Cardiac muscle cell (in vitro differentiated cells and primary cell): ENCODE results near the gene CEP55. TPM values are rescaled to one million over a fixed set of nuclear protein-coding genes. Genes with fewer than 3 reads are reported as not detected.
"Not testable (repeated sequence)": the region's sequence is repeated elsewhere in the genome, so short reads cannot be mapped to it uniquely, and the experiment has no call there.

Source experiments
- DNase-seq, 2 donors: peaks; one replicate each; pipeline versions ENCODE4 v3.0.0 to v3.0.0-alpha.2; 2010 to 2017; ENCODE audit warnings: low read depth in 1 of 2, low spot score in 1 of 2
- H3K27ac ChIP-seq: fragments of 200-600 bp; sonication (generic); 2 replicates; pipeline ENCODE4 v1.5.1; 2016
- H3K27me3 ChIP-seq: fragments of 200-600 bp; sonication (generic); 2 replicates; pipeline ENCODE4 v1.6.0; 2016; ENCODE audit warnings: control low read depth
- H3K36me3 ChIP-seq: fragments of 200-600 bp; sonication (generic); 2 replicates; pipeline ENCODE4 v1.5.1; 2016; ENCODE audit warnings: control low read depth
- H3K4me1 ChIP-seq: fragments of 200-600 bp; sonication (generic); 2 replicates; pipeline ENCODE4 v1.8.1; 2017; ENCODE audit warnings: low read depth, mild to moderate bottlenecking, mixed run types
- H3K4me3 ChIP-seq: fragments of 200-600 bp; sonication (generic); 2 replicates; pipeline ENCODE4 v1.5.1; 2016; ENCODE audit warnings: mild to moderate bottlenecking
- H3K9me3 ChIP-seq: fragments of 200-600 bp; sonication (generic); 2 replicates; pipeline ENCODE4 v1.5.1; 2017; ENCODE audit warnings: low read depth, mild to moderate bottlenecking, control low read depth
- CTCF ChIP-seq: IDR thresholded peaks from 2 replicates; pipeline ENCODE4 v1.5.1; 2012; ENCODE audit warnings: low read depth, mild to moderate bottlenecking, low read length
- polyA plus RNA-seq: library from polyadenylated mRNA; unstranded; fragments of >200 nt; fragmentation: Nextera tagmentation; extraction: Ambion mirVana; gene quantifications from 2 replicates; pipeline ENCODE4 v1.2.1, GENCODE V29; 2016
- total RNA-seq: library from RNA; depleted of rRNA; stranded (reverse); fragments of >200 nt; gene quantifications from 2 replicates; pipeline ENCODE4 v1.2.3, GENCODE V29; 2016

CEP55 gene
- total and polyA plus RNA-seq, 2 experiments from 2014 or later, result 3.1 to 23.8 TPM

- Histone ChIP-seq H3K36me3 (no peaks in the 10 kb centered on the region), H3K27me3 (no peaks in the 10 kb centered on the region), H3K27ac (peak overlapping the region; percentile 26), H3K9me3 (no peaks in the 10 kb centered on the region), H3K4me3 (no peak overlapping the region), H3K4me1 (no peaks in the 10 kb centered on the region)
- no peak for TF ChIP-seq CTCF
- DNase-seq, result no peak
Observed at GRCh38 chr10:93464776-93465388, 31.5 kb upstream of the CEP55 start.

- H3K36me3 ChIP-seq, result no peaks in the 10 kb centered on the region
- no peaks in the 10 kb centered on the region for H3K9me3 ChIP-seq
- H3K27me3 ChIP-seq, result no peaks in the 10 kb centered on the region
- H3K4me1 ChIP-seq, result no peaks in the 10 kb centered on the region
- peak in 1 of 2 donors; percentile 85 for DNase-seq
- no peak overlapping the region for H3K4me3 ChIP-seq
- no peak for TF ChIP-seq CTCF
- H3K27ac ChIP-seq, result peak overlapping the region; percentile 16
Observed at GRCh38 chr10:93465806-93466675, 30.4 kb upstream of the CEP55 start.

- H3K9me3 ChIP-seq, H3K4me3 ChIP-seq, DNase-seq, H3K27me3 ChIP-seq, H3K36me3 ChIP-seq, H3K4me1 ChIP-seq, H3K27ac ChIP-seq: not testable (repeated sequence)
Observed at GRCh38 chr10:93467635-93468034, 28.8 kb upstream of the CEP55 start.

- TF ChIP-seq CTCF, result no peak
- H3K27ac ChIP-seq, result peak overlapping the region; percentile 43
- H3K36me3 ChIP-seq, result no peaks in the 10 kb centered on the region
- no peaks in the 10 kb centered on the region for H3K27me3 ChIP-seq
- peaks cover 3% of the 10 kb centered on the region for H3K4me1 ChIP-seq
- DNase-seq, result peak in 1 of 2 donors; percentile 92
- H3K9me3 ChIP-seq, result no peaks in the 10 kb centered on the region
- no peak overlapping the region for H3K4me3 ChIP-seq
Observed at GRCh38 chr10:93468461-93469213, 27.8 kb upstream of the CEP55 start.

- no peak for TF ChIP-seq CTCF
- no peak for DNase-seq
- Histone ChIP-seq H3K36me3 (no peaks in the 10 kb centered on the region), H3K4me1 (peaks cover 3% of the 10 kb centered on the region), H3K27ac (no peak overlapping the region), H3K4me3 (no peak overlapping the region), H3K27me3 (no peaks in the 10 kb centered on the region), H3K9me3 (no peaks in the 10 kb centered on the region)
Observed at GRCh38 chr10:93469454-93469853, 27.0 kb upstream of the CEP55 start.
